Stimulated activated naive CD4-positive, alpha-beta T cell treated with Interleukin-2 at 50 U/mL for 16 hours (primary cell): ENCODE data around the gene PTPN23.
A peak's percentile ranks its signal among the peaks of the same experiment; 100 is the strongest.

ENCODE experiments used
- DNase-seq: peaks from one replicate; lab custom pipeline; 2025; lab: John Stamatoyannopoulos, UW

The PTPN23 gene, protein sequence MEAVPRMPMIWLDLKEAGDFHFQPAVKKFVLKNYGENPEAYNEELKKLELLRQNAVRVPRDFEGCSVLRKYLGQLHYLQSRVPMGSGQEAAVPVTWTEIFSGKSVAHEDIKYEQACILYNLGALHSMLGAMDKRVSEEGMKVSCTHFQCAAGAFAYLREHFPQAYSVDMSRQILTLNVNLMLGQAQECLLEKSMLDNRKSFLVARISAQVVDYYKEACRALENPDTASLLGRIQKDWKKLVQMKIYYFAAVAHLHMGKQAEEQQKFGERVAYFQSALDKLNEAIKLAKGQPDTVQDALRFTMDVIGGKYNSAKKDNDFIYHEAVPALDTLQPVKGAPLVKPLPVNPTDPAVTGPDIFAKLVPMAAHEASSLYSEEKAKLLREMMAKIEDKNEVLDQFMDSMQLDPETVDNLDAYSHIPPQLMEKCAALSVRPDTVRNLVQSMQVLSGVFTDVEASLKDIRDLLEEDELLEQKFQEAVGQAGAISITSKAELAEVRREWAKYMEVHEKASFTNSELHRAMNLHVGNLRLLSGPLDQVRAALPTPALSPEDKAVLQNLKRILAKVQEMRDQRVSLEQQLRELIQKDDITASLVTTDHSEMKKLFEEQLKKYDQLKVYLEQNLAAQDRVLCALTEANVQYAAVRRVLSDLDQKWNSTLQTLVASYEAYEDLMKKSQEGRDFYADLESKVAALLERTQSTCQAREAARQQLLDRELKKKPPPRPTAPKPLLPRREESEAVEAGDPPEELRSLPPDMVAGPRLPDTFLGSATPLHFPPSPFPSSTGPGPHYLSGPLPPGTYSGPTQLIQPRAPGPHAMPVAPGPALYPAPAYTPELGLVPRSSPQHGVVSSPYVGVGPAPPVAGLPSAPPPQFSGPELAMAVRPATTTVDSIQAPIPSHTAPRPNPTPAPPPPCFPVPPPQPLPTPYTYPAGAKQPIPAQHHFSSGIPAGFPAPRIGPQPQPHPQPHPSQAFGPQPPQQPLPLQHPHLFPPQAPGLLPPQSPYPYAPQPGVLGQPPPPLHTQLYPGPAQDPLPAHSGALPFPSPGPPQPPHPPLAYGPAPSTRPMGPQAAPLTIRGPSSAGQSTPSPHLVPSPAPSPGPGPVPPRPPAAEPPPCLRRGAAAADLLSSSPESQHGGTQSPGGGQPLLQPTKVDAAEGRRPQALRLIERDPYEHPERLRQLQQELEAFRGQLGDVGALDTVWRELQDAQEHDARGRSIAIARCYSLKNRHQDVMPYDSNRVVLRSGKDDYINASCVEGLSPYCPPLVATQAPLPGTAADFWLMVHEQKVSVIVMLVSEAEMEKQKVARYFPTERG (N-terminal part only)

DNA sequence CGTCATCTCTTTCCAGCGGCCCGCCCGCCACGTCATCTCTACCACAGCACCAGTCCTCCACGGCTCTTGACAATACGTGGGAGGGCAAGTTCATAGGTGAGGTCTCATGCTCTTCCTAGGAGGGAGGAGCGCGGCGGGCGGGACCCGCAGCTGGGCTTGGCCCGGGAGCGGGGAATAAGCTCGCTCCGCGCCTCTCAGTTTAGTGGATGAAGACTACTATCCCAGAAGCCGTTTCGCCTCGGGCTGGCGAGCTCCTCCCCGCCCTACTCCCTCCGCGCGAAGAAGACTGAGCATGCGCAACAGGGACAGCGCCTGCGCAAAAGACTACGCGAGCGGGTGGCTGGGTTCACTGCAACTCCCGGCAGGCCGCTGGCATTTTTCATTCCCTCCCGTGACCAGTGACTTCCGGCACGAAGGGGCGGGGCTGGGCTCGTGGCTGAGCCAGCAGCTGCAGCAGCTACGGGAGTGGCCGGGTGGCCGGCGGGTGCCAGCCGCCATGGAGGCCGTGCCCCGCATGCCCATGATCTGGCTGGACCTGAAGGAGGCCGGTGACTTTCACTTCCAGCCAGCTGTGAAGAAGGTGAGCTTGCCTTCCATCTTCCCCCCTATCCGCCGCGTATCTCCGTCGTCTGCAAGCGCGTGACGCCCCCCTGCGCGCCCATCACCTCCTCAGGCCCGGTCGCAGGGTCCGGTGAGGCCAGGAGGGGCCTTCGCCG lies at the start of gene PTPN23:
Gene PTPN23, plus strand, starts transcription at position 421 of the 716 bp plus-strand sequence. Its CDS starts 76 bp downstream, at position 497.
- peak; percentile 98 for DNase-seq

DNA sequence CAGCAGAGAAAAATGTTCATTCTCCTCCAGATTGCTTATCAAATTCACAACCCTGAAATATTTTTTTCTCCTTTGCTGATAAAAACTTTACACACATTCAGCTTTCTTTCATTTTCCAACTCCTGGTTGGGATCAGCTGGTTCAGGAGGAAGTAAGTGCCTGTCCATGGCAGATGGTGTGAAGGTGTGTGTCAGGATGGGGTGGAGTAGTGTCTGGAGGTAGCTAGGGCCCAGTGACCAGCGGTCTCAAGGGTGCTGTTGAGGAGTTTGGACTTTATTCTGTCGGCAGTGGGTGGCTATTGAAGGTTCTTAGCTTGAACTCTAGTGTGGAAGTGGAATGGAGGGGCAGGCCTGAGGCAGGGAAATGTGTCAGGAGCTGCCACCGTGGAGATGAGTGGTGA lies 46.9 kb upstream of the PTPN23 start:
- no peak for DNase-seq

DNA sequence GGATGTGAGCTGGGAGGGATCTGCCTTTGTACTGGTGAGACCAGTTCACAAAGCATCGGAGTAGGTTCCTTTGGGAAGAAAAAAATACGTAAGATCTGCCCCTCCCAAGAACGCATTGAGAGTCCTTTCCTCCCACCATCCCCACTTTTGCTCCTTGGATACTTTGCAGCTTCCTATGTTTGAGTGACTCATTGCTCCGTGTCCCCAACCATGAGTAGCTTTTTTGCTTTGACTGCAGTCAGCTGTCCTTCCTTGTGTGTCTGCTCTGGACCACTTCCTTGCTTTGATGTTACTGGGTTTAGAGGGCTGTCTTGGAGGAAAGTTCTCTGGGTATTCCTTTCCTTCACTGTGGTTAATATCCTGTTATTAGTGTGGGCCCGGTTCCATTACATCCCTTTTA lies 43.2 kb upstream of the PTPN23 start:
- DNase-seq = no peak

DNA sequence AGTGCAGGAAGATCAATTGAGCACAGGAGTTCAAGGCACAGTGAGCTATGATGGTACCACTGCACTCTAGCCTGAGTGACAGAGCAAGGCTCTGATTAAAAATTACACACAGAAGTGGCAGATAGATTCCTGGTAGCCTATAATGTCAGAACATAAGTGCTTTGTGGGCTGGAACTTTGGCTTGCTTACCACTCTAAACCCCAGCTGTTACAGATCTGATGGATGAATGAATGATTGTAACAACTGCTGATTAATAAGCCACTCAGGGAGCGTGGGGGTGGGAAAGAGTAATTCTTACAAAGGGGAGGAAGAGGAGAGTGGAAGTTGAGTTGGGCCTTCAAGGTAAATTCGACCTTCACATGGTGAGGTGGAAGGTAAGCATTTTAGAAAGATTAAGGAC lies 40.9 kb upstream of the PTPN23 start:
- DNase-seq = no peak

DNA sequence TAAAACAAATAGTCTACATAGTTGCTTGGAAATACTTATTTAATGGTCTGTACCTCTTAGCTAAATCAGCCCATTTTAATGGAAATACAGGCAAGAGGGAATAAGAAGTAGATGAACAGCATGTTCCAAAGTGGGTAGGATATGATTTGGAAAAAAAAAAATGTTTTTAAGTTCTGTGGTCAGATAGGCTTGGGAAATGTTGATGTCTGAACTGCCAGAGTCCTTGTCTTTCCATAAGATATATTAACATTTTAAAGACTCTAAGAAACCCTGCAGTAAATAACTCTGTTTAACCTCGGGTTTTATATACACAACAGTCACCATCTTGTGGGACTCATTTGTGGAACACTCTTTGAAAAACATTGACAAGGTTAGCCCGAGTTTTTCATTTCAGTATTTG lies 40.0 kb upstream of the PTPN23 start:
- no peak for DNase-seq

DNA sequence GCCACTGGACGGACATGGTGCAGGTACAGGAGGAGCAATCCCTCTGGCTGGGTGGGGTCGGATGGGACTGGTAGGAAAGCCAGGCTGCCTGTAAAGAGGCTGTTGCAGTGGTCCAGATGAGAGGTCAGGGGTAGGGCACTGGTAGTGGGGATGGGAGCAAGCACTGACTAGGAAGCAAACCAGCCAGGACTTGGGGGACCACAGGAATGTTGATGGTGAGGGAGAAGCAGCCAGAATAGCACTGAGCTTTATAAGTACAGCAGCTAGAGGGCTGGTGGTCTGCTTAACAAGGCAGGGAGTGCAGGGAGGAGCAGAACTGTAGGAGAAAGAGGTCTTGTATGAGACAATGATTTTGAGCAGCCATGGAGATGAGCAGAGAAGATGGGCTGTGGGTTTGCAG lies 38.7 kb upstream of the PTPN23 start:
- DNase-seq = no peak

DNA sequence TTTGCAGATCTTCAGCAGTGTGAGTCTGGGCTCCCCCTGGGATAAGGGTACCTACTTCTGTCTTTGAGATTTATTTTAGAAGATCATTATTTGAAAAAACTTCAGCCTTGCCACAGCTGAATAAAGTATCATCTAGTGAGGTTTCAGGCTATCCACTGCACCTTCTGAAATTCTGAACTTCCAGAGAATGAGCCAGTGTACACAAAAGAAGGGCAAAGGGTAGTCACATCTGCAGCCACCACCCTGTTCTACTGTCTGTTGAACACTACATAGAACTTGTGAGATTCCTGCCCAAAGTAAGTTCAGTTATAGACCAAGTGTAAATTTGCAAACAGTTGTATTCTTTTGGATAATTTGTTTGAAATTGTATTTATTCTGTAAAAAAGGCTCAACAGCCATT lies 38.0 kb upstream of the PTPN23 start:
- DNase-seq = no peak

DNA sequence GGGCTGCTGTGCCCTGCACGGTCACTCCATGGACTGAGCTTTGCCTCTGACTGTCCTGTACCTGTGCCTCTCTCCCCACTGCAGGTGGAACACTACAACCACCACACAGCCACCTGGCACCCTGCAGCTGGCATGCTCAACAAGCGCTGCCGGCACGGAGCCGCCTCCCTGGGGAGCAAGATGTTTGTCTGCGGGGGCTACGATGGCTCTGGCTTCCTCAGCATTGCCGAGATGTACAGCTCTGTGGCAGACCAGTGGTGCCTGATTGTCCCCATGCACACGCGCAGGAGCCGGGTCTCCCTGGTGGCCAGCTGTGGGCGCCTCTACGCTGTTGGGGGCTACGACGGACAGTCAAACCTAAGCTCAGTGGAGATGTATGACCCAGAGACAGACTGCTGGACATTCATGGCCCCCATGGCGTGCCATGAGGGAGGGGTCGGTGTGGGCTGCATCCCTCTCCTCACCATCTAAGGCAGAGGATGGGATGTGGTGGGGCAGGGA lies 37.3 kb upstream of the PTPN23 start:
- DNase-seq = no peak

DNA sequence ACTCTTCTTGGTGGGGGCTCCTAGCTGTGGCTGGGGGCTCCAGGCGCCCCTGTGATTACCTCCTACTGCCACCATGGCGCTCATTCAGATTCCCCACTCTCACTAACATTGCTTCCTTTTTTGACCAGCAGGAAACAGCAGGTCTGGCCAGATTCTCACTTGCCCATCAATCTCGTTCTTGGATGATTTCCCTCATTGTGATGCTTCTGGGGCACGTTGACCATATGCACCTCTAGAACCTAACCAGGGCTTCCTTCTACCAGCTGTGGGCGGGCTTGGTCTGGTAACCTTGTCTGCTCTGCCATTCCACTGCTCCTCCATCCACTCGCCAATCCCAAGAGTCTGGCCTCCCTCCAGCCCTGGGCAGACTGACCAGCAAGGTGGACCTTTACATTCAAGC lies 35.9 kb upstream of the PTPN23 start:
- no peak for DNase-seq

DNA sequence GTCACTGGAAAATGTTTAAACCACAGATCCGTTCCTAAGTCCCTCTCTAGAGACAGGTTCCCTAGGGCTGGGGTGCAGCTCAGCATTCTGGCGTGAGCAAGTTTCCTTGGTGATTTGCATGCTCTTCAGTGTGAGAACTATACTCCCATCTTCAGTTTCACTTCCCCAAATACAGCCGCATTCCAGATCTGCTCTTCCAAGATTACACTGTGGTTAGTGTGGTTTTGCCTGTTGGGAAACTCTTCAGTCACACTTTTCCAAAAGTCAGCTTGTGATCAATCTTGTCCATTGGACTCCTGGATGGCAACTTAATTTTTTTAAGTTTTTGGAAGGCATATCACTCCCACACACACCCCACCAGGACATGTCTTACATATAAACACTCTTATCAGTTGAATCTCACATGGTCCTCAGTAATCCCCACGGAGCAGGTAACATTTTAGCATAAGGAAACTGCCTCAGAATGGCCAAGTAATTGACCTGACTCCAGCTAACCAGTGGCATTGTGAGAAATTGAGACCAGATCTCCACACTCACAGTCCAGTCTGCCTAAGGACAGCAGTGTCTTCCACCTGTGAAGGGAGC lies 33.5 kb upstream of the PTPN23 start:
- DNase-seq = no peak

DNA sequence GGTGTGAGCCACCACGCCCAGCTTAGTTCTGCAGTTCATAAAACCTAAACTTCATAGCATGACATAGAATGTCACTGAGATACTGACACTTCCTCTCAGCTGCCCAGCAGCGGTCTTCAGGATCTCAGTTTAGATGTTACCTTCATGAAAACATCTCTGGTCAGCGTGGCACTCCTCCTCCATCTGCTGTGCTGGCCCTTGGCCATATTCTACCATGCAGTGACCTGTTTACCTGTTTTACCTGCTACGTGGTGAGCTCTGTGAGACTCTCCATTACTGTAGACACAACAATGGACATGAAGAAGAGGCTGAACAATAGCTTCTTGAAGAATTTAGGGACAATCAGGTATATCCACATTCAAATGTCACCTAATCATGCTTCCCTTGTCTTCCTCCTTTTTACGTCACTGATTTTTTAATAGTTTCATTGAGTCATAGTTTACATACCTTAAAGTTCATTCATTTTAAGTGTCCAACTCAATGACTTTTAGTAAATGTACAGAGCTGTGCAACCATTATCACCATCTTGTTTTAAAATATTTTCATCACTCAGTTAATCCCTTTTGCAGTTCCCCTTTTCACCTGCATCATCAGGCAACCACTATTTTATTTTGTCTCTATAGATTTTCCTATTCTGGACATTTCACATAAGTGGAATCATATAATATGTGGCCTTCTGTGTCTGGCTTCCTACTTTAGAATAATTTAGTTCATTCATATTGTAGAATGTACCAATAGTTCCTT lies 32.2 kb upstream of the PTPN23 start:
- no peak for DNase-seq

DNA sequence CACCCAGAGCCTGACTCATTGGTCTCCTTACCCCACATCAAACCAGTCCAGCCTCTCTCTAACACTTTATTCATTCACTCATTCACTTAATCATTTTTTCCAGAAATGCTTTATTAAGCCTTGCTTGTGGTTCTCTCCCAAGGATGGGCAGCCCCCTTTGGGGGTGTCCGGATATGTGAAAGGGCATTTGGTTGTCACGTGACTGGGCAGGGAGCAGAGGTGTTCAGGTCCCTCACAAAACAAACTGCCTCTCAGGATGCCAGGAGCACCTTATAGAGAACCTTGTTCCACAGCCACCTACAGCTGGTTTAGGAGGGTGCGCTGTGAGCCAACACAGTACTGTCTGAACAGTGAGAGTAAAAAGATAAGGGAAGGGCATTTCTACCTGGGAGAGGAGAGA lies 25.8 kb upstream of the PTPN23 start:
- no peak for DNase-seq

DNA sequence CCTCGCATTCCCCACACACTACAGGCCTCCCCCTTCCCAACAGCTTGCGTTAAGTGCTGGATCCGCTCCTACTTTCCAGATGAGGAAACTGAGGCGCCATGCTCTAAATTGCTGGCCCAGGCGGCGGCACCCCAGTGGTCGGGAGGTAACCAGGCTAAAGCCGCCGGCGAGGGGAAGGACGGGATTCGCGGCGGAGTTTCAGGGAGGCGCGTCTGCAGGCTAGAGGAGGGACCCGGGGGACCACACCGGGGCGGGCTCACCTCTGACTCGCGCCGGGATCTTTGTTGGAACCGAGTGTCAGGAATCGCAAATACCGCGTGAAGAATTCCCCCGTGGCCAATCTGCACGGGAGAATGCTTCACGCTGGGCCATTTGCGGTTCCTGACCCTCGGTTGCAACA lies 24.6 kb upstream of the PTPN23 start:
- no peak for DNase-seq

DNA sequence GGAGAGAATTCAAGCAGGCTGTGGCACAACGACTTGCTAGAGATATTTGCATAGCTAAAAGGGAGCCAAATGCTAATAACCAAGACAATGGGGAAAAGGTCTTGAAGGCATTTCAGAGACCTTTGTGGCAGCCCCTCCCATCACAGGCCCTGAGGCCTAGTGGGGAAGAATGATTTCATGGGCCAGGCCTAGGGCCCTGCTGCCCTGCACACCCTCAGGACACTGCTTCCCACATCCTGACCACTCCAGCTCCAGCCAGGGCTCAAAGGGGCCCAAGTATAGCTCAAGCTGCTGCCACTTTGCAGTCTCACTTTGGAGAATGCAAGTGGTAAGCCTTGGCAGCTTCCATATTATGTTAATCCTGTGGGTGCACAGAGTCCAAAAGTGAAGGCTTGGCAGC lies 21.5 kb upstream of the PTPN23 start:
- DNase-seq = no peak

DNA sequence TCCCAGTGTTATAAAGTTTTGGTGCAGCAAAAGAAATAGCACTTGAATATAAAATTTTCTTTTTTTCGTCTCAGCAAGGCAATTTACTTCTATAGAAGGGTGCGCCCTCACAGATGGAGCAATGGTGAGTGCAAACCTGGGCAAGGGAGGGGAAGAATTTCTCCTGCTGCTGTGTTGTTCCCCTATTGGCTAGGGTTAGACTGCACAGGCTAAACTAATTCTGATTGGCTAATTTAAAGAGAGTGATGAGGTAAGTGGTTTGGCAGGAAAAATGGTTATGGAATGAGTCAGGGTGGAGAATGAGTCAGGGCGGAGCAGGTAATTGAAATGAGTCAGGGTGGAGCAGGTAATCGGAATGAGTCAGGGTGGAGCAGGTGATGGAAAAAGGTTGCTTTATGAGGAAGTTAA lies 20.7 kb upstream of the PTPN23 start:
- peak; percentile 7 for DNase-seq

DNA sequence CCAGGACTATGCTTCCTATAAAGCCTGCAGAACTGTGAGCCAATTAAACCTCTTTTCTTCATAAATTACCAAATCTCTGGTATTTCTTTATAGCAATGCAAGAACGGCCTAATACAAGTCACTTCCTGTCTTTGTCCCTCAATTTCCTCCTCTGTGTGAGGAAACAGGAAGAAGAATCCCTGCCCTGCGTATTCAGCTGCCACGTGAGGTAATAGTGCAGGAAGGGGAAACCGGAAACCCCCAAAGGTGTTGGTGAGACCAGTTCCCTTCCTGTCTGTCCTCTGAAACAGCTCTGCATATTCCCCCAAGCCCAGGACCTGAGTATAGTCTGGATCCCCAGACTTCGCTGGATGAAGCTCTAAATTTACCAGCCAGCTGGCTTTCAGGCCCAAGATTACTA lies 18.1 kb upstream of the PTPN23 start:
- no peak for DNase-seq

DNA sequence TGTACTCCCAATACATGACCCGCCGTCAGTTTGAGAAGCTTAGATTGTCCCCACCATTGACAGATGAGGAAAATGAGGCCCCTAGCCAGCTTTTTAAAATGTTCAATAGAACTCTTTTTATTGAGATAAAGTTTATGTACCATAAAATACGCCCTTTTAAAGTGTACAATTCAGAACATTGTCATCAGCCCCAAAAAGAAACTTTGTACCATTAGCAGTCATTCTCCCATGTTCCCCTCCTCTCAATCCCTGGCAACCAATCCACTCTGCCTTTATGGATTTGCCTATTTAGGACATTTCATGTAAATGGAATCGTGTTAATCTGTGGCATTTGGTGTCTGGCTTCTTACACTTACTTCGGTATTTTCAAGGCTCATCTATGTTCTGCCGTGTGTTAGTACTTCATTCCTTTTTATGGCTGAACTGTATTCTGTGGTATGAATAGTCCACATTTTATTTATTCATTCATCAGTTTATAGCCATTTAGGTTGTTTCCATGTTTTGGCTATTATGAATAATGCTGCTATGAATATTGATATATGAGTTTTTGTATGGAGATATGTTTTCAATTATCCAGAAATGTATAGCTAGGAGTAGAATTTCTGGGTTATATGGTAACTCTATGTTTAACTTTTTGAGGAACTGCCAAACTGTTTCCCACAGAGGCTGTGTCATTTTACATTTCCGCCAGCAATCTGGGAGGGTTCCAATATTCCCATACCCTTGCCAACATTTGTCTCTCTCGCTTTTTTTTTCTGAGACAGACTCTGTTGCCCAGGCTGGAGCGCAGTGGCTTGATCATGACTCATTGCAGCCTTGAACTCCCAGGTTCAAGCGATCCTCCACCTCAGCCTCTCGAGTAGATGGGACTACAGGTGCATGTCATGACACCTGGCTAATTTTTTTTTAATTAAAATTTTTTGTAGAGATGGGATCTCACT lies 15.3 kb upstream of the PTPN23 start:
- DNase-seq = no peak

DNA sequence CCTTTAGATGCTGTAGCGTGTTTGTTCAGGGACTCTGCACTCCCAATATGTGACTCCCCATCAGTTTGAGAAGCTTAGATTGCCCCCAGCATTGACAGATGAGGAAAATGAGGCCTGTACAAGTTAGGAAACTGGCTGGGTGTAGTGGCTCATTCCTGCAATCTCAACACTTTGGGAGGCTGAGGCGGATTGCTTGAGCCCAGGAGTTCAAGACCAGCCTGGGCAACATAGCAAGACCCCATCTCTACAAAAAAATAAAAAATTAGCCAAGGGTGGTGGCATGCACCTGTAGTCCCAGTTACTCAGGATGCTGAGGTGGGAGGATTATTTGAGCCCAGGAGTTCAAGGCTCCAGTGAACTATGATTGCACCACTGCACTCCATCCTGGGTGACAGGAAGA lies 14.0 kb upstream of the PTPN23 start:
- DNase-seq = no peak

DNA sequence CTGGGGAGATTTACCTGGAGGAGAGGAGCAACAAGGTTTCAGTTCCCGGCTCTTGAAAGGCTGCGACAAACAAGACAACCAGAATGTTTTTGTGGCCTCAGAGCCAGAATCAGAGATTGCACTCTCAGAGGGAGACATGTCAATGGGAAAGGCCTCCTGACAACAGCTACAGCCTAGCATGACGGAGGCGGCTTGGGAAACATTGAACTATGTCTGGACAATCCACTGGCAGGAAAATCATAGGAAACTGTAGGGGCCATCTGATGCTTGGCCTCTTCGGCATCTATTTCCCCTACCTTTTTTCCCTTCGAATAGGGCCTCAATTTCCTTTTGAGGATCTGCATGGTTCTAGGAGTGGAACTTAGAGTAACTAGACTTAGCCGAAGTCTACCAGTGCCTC lies 13.2 kb upstream of the PTPN23 start:
- DNase-seq = no peak
